BE2C (cell line): ENCODE data around the gene POLR3E.

Experiments used
- DNase-seq: peaks from one replicate; pipeline ENCODE4 v3.0.0-alpha.2; 2020
- H3K27me3 ChIP-seq: fragments of 250-450 bp; sonication (Bioruptor Pico); 2 replicates; pipeline ENCODE4 v1.5.1; 2020; ENCODE audit warnings: mild to moderate bottlenecking
- H3K36me3 ChIP-seq: fragments of 250-450 bp; sonication (Bioruptor Pico); 2 replicates; pipeline ENCODE4 v1.5.1; 2020; ENCODE audit warnings: mild to moderate bottlenecking
- H3K4me1 ChIP-seq: fragments of 250-450 bp; sonication (Bioruptor Pico); 2 replicates; pipeline ENCODE4 v1.5.1; 2020
- H3K4me3 ChIP-seq: 2 replicates; pipeline ENCODE4 v1.5.1; 2011; ENCODE audit warnings: low read depth, low read length
- H3K9me3 ChIP-seq: fragments of 250-450 bp; sonication (Bioruptor Pico); 2 replicates; pipeline ENCODE4 v1.5.1; 2020
- TF ChIP-seq, protein P1 (sequence below): IDR thresholded peaks from 2 replicates; pipeline ENCODE4 v1.5.1; 2012; ENCODE audit warnings: mild to moderate bottlenecking, low read depth, low read length

The POLR3E gene

DNA sequence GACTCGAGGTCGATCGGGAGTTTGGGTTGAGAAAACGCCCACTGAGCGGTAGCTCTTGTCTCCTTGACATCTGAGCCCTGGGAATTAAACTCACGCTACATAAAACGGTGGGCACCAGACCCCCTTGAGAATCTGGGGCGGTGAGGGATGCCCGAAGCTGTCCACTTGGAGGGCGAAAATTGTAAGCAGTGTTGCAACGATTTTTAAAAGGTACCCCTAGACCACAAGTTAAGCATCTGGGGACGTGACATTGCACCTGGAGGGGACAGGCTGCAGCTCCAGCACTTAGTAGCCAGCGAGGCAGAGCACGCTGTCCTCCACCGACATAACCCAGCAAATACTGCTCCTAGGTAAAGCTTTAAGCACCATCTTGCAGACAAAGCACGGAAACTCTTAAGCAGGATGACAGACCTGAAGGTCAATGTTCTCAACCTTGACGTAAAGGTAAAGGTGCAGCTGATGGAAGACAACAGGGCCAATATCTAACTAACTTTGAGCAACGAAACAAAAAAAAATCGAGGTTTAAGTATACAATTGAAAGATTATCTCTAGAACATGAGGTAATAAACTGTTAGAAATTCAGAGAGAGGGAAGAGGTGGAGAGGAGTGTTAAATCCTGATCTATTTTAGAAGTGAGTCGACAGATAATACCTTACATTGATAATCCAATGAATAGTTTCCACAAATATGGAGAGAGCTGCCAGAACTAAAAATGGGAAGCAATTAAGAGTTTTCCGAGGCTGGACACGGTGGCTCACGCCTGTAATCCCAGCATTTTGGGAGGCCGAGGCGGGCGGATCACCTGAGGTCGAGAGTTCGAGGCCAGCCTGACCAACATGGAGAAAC is 78.1 kb downstream of the POLR3E start:
- Histone ChIP-seq H3K4me3 (peak overlapping the region; percentile 91), H3K27me3 (no peaks in the 10 kb centered on the region), H3K9me3 (no peaks in the 10 kb centered on the region), H3K4me1 (no peaks in the 10 kb centered on the region), H3K36me3 (no peaks in the 10 kb centered on the region)
- DNase-seq, result no peak
- TF ChIP-seq, protein P1, sequence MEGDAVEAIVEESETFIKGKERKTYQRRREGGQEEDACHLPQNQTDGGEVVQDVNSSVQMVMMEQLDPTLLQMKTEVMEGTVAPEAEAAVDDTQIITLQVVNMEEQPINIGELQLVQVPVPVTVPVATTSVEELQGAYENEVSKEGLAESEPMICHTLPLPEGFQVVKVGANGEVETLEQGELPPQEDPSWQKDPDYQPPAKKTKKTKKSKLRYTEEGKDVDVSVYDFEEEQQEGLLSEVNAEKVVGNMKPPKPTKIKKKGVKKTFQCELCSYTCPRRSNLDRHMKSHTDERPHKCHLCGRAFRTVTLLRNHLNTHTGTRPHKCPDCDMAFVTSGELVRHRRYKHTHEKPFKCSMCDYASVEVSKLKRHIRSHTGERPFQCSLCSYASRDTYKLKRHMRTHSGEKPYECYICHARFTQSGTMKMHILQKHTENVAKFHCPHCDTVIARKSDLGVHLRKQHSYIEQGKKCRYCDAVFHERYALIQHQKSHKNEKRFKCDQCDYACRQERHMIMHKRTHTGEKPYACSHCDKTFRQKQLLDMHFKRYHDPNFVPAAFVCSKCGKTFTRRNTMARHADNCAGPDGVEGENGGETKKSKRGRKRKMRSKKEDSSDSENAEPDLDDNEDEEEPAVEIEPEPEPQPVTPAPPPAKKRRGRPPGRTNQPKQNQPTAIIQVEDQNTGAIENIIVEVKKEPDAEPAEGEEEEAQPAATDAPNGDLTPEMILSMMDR, result no peak

DNA sequence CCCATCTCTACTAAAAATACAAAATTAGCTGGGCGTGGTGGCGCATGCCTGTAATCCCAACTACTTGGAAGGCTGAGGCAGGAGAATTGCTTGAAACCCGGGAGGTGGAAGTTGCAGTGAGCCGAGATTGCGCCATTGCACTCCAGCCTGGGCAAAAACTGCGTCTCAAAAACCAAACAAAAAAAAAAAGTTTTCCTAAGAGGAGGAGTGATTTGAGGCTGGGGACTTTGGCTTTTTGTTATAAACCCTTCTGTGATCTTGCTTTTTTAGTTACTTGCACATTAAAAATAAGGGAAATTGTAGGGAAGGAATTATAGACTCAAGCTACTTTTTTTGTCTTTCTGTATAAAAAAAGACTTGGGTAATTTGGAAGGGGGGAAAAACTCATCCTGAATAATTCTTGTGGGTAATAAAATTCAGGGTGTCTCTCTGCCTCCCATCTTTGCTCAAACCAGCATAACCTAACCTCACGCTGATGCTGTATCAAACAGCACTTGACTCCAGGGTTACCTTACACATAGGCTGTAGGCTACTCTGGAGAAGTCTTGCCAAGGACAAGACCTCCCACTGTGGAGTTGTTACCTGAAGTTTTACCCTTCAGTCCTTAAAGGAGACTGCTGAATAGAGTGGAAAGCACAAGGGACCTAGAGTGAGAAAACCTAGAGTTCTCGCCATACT is 78.9 kb downstream of the POLR3E start:
- H3K9me3 ChIP-seq, result no peaks in the 10 kb centered on the region

DNA sequence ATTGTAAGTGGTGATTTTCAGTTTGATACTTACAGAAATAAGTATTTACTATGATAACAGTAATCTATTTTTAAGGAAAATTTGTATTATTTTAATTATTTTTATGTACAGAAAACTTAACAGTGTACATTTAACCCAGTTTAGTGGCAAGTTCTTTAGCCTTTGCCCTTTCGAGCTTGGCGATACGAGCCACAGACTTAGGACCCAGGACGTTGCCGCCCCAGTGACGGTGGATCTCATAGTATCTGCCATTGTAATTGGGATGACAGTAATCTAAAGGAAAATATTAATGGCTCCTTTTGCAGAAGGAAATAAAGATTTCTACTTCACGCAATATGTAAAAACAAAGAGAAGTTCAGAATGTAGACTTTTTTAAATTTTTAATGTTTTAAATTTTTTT is 82.4 kb downstream of the POLR3E start:
- Histone ChIP-seq H3K36me3 (no peaks in the 10 kb centered on the region), H3K4me1 (no peaks in the 10 kb centered on the region), H3K27me3 (no peaks in the 10 kb centered on the region), H3K4me3 (no peak overlapping the region), H3K9me3 (no peaks in the 10 kb centered on the region)
- DNase-seq, result no peak
- TF ChIP-seq, protein P1, result no peak

More for the DNA sequence above, 78.9 kb downstream of the POLR3E start:
- TF ChIP-seq, protein P1, result no peak
- no peak for DNase-seq
- Histone ChIP-seq H3K4me1 (no peaks in the 10 kb centered on the region), H3K4me3 (no peak overlapping the region), H3K27me3 (no peaks in the 10 kb centered on the region), H3K36me3 (no peaks in the 10 kb centered on the region)

DNA sequence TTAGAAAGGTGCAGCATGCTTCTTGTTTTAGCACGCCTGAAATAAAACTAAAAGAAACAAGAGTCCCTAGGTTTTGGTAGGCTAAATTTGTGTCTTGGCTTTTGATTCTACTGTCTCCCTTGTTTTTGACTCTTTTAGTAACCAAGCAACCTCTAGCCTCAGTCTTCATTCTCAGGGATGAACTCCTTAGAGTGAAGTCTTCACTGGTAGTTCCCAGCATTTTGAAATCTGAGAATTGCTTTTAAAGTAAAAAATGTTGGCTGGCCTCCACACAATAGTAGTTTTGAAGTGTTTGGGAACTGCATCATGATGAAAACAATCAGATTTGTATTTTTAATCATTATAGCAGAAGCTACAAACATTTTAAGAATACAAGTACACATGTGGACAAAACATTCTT is 83.3 kb downstream of the POLR3E start:
- H3K4me1 ChIP-seq, result no peaks in the 10 kb centered on the region
- no peaks in the 10 kb centered on the region for H3K9me3 ChIP-seq
- no peaks in the 10 kb centered on the region for H3K27me3 ChIP-seq
- TF ChIP-seq, protein P1, result no peak
- no peaks in the 10 kb centered on the region for H3K36me3 ChIP-seq
- no peak overlapping the region for H3K4me3 ChIP-seq
- no peak for DNase-seq

DNA sequence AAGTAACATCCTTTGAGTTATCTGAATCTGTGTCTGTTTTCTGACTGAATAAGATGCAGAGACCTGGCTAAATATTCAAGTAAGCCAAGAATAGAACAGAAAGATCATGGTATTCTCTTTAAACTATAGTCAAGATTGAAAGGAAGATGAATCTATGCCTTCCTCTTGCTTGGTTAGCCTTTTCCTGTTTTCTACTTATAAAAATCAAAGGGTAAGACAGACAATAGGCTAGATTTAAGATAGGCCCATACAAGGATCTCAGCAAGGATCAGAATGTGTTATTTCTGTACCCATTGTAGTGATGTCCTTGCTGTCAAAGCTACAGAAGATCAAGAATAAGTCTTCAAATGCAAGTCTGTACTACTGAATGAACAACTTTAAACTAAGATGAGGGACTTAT is 84.2 kb downstream of the POLR3E start:
- Histone ChIP-seq H3K4me3 (no peak overlapping the region), H3K4me1 (no peaks in the 10 kb centered on the region), H3K27me3 (no peaks in the 10 kb centered on the region), H3K9me3 (no peaks in the 10 kb centered on the region), H3K36me3 (no peaks in the 10 kb centered on the region)
- no peak for DNase-seq
- TF ChIP-seq, protein P1, result no peak

DNA sequence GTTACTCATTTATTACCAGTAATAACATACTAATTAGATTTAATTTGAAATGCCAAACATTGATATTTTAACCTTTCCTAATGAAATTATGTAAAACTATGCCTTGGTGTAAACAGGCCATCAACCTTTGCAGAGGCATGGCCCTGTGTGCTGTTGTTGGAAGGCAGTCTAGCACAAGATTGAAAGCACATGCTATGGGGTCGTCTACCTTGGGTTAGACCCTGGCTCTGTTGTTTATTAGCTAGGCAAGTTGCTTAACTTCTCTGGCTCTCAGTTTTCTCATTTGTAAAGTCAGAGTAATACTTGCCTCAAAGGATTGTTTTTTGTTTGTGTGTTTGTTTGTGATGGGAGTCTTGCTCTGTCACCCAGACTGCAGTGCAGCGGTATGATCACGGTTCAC is 86.6 kb downstream of the POLR3E start:
- H3K27me3 ChIP-seq, result no peaks in the 10 kb centered on the region
- TF ChIP-seq, protein P1, result no peak
- H3K9me3 ChIP-seq, result no peaks in the 10 kb centered on the region
- no peak for DNase-seq
- no peaks in the 10 kb centered on the region for H3K36me3 ChIP-seq
- no peaks in the 10 kb centered on the region for H3K4me1 ChIP-seq
- H3K4me3 ChIP-seq, result no peak overlapping the region
